Neural crest cell (in vitro differentiated cells): ENCODE measurements around the gene GMDS. TPM values are rescaled to one million over a fixed set of nuclear protein-coding genes. Genes with fewer than 3 reads are reported as not detected.
"Not testable (repeated sequence)": the region's sequence is repeated elsewhere in the genome, so short reads cannot be mapped to it uniquely, and the experiment has no call there.

Experiments
- DNase-seq: peaks from one replicate; pipeline ENCODE4 v3.0.0; 2021; ENCODE audit warnings: low read depth, mixed read lengths, low spot score
- H3K27ac Mint-ChIP-seq: one replicate; pipeline ENCODE4 v1.8.0; 2021; ENCODE audit warnings: mild to moderate bottlenecking, mixed read lengths; ENCODE audit not compliant: unreplicated experiment
- H3K27me3 Mint-ChIP-seq: 2 replicates; pipeline ENCODE4 v1.8.0; 2021; ENCODE audit warnings: low read depth, mild to moderate bottlenecking, mixed read lengths
- H3K36me3 Mint-ChIP-seq: 2 replicates; pipeline ENCODE4 v1.8.0; 2021; ENCODE audit warnings: low read depth, mild to moderate bottlenecking, mixed read lengths
- H3K4me1 Mint-ChIP-seq: 2 replicates; pipeline ENCODE4 v1.8.0; 2021; ENCODE audit warnings: mixed read lengths
- H3K4me3 Mint-ChIP-seq: one replicate; pipeline ENCODE4 v1.8.0; 2021; ENCODE audit warnings: mild to moderate bottlenecking, mixed read lengths
- H3K9me3 Mint-ChIP-seq: 2 replicates; pipeline ENCODE4 v1.8.0; 2021; ENCODE audit warnings: mixed read lengths
- total RNA-seq: library from RNA; stranded (reverse); gene quantifications from 2 replicates; pipeline ENCODE4 v1.2.1, GENCODE V29; 2021
- TF ChIP-seq, protein P1 (sequence below): fragments of 200-600 bp; sonication (generic); conservative IDR thresholded peaks from 2 replicates; pipeline ENCODE4 v1.5.0; 2021; ENCODE audit warnings: antibody characterized with exemption, mild to moderate bottlenecking

GMDS gene
- total RNA-seq, 1 donor from 2014 or later: 16.1 TPM

DNA sequence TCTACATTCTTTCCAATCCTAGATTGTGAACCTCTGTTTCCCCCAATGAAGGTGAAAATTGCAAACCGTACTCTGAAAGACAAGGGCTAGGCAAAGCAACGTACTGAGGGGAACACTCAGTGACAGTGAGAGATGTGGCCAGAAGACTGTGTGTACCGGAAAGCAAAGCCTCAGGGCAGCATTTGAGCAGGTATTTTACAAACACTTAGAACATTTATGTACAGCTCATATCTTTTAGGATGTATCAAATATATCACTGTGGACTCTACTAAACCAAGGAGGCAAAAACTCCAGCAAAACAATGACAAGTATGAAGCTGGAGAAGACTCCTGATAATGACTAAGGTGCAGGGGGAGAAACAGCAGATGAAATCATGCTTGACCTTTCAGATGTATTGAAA is 398.8 kb downstream of the GMDS start:
- Mint-ChIP-seq H3K9me3 (peaks cover 9% of the 10 kb centered on the region), H3K27me3 (peaks cover 4% of the 10 kb centered on the region), H3K27ac (no peak overlapping the region), H3K4me3 (no peak overlapping the region), H3K4me1 (peaks cover 4% of the 10 kb centered on the region), H3K36me3 (peaks cover 7% of the 10 kb centered on the region)
- DNase-seq: no peak
- TF ChIP-seq, protein P1, sequence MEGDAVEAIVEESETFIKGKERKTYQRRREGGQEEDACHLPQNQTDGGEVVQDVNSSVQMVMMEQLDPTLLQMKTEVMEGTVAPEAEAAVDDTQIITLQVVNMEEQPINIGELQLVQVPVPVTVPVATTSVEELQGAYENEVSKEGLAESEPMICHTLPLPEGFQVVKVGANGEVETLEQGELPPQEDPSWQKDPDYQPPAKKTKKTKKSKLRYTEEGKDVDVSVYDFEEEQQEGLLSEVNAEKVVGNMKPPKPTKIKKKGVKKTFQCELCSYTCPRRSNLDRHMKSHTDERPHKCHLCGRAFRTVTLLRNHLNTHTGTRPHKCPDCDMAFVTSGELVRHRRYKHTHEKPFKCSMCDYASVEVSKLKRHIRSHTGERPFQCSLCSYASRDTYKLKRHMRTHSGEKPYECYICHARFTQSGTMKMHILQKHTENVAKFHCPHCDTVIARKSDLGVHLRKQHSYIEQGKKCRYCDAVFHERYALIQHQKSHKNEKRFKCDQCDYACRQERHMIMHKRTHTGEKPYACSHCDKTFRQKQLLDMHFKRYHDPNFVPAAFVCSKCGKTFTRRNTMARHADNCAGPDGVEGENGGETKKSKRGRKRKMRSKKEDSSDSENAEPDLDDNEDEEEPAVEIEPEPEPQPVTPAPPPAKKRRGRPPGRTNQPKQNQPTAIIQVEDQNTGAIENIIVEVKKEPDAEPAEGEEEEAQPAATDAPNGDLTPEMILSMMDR: no peak

DNA sequence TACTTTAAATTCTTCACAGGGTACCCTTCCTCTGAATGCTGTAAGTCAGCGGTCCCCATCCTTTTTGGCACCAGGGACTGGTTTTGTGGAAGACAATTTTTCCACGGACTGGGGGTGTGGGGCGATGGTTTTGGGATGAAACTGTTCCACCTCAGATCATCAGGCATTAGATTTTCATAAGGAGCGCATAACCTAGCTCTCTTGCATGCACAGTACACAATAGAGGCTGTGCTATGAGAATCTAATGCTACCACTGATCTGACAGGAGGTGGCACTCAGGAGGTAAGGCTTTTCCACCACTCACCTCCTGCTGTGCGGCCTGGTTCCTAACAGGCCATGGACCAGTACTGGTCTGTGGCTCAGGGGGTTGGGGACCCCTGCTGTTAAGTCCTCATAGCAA is 399.9 kb downstream of the GMDS start:
- not testable (repeated sequence) for H3K27me3 Mint-ChIP-seq, H3K36me3 Mint-ChIP-seq, H3K27ac Mint-ChIP-seq, H3K9me3 Mint-ChIP-seq, H3K4me3 Mint-ChIP-seq, DNase-seq, H3K4me1 Mint-ChIP-seq

DNA sequence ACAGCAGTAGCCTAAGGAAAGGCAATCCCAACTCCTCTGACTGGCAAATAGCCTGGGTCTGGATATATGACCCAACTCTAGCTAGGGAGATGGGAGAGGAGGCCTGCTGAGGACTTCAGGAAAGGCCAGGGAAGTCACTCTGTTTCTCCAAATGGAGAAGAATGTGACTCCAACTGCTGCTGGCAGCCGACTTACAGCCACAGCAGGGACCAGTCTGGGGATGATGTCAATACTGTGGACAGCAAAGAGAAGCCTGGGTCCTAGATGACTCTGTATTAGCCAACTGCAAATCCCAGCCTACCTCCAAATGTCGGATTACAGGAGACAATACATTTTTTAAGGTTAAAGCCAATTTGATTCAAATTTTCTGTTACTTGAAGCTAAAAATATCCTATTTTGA is 403.1 kb downstream of the GMDS start:
- Mint-ChIP-seq H3K4me3 (no peak overlapping the region), H3K27ac (no peak overlapping the region), H3K4me1 (peaks cover 23% of the 10 kb centered on the region), H3K9me3 (peaks cover 6% of the 10 kb centered on the region), H3K27me3 (no peaks in the 10 kb centered on the region), H3K36me3 (peaks cover 7% of the 10 kb centered on the region)
- TF ChIP-seq, protein P1: no peak
- no peak for DNase-seq

DNA sequence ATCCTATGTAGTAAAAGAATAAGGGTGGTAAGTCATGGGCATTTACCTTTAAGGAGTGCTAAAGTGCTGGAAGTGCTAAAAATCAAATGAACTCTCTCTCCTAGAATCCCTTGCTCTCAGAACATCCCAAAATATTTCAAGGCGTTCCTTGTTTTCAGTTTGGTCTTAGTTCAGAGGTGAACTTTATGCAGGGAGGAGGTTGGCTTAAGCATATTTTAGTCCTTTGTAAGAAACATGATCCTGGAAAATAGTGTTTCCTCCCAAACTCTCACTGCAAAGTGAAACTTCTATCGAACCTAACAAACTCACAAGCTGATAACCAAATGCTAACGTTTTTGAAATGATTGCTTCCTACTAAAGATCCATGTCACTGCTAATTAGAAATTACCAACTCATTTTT is 404.3 kb downstream of the GMDS start:
- TF ChIP-seq, protein P1: no peak
- H3K4me3 Mint-ChIP-seq: no peak overlapping the region
- H3K27me3 Mint-ChIP-seq: no peaks in the 10 kb centered on the region
- peaks cover 2% of the 10 kb centered on the region for H3K9me3 Mint-ChIP-seq
- no peak for DNase-seq
- peaks cover 7% of the 10 kb centered on the region for H3K36me3 Mint-ChIP-seq
- peaks cover 25% of the 10 kb centered on the region for H3K4me1 Mint-ChIP-seq
- no peak overlapping the region for H3K27ac Mint-ChIP-seq

DNA sequence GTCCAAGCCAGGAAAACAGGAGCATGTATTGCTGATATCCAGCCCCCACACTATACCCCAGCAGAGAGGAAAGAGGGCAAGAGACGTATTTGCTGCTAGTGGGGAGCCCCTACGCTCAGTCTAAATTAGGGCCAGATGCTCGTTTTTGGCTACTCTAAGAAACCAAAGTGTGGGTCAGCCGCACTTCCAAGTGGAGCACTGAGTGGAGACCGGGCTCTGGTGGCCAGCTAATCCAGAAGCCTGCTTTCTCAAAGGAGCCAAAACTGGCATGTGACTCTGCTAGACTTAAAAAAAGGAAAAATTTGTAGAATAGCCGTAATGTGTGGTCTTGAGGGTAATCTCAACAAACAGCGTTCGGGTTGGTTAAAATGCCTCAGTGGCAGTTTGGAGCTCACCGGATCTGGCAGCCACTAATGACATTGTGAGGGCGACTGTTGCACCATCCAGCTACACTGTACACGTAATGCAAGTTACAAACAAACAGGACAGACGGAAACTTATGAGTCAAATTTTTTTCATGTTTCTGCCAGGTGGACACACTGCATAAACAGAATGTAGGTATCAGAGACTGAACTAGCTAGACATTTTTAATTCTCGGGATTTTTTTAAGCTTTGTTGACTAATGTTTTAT is 404.8 kb downstream of the GMDS start:
- Mint-ChIP-seq H3K36me3 (peaks cover 5% of the 10 kb centered on the region), H3K9me3 (peaks cover 2% of the 10 kb centered on the region), H3K27ac (no peak overlapping the region), H3K4me3 (no peak overlapping the region), H3K4me1 (peaks cover 25% of the 10 kb centered on the region), H3K27me3 (no peaks in the 10 kb centered on the region)
- TF ChIP-seq, protein P1: no peak
- DNase-seq: no peak

DNA sequence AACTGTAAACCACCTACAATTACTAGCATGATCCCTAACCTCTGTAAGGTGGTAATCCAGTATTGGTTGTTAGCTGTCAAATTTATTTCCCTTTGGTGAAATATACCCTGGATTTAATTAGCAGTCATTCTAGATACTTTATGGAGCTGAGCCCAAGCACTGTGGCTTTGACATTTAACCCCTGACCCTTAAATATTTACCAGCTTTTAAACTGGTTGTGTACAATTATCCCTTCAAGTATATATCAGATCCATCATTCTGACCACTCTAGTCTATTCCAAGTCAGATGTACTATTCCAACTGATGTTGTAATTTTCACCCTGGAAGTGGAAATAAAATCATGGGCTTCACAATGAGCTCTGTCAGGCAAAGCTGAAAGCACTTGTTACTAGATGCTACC is 406.0 kb downstream of the GMDS start:
- no peaks in the 10 kb centered on the region for H3K27me3 Mint-ChIP-seq
- DNase-seq: no peak
- peaks cover 2% of the 10 kb centered on the region for H3K36me3 Mint-ChIP-seq
- no peak overlapping the region for H3K27ac Mint-ChIP-seq
- no peak overlapping the region for H3K4me3 Mint-ChIP-seq
- H3K4me1 Mint-ChIP-seq: peaks cover 26% of the 10 kb centered on the region
- H3K9me3 Mint-ChIP-seq: peaks cover 2% of the 10 kb centered on the region
- TF ChIP-seq, protein P1: no peak
